Right cardiac atrium (tissue), 5 donors: ENCODE measurements around the gene TBC1D5. TPM values are rescaled to one million over a fixed set of nuclear protein-coding genes. Genes with fewer than 3 reads are reported as not detected.
A peak's percentile ranks its signal among the peaks of the same experiment; 100 is the strongest.

Source experiments
- ATAC-seq, 2 donors: fragments of 200-7000 bp; cut with Tn5 transposase; one replicate each; pipeline versions ENCODE4 v1.8.0 to v1.9.1; 2020; ENCODE audit warnings: moderate library complexity in 2 of 2, mild to moderate bottlenecking in 1 of 2
- DNase-seq, 3 donors: peaks; one replicate each; pipeline ENCODE4 v3.0.0-alpha.2; 2020
- H3K27ac ChIP-seq: one replicate; pipeline ENCODE4 v1.5.1; 2013; ENCODE audit warnings: mild to moderate bottlenecking, low read length, control low read depth, moderate library complexity
- H3K27me3 ChIP-seq: one replicate; pipeline ENCODE4 v1.6.1; 2013; ENCODE audit not compliant: control insufficient read depth, insufficient read depth
- H3K4me1 ChIP-seq: one replicate; pipeline ENCODE4 v1.6.1; 2013; ENCODE audit warnings: low read length; ENCODE audit not compliant: control insufficient read depth, insufficient read depth
- H3K4me3 ChIP-seq: one replicate; pipeline ENCODE4 v1.5.1; 2013; ENCODE audit warnings: low read length, control low read depth
- H3K9me3 ChIP-seq: one replicate; pipeline ENCODE4 v1.6.1; 2013; ENCODE audit warnings: low read length; ENCODE audit not compliant: control insufficient read depth
- WGBS: extraction: QIAGEN DNeasy Blood & Tissue Kit; methylation state at CpG from one replicate; pipeline ENCODE4 v1.1.7; 2013; 5-methylcytosine and 5-hydroxymethylcytosine counted together
- intact Hi-C, 4 donors: fragments of 100-400 bp; cut with DNase I; formaldehyde crosslinking; loops; one replicate each; pipeline versions ENCODE4 v1.11.0 to v1.14.0; 2022 to 2023
- polyA plus RNA-seq: library from polyadenylated mRNA; stranded (reverse); fragments of 200-250 nt; gene quantifications from one replicate; pipeline ENCODE4 v1.2.3, GENCODE V29; 2013
- total RNA-seq, 4 donors: library from RNA; stranded (reverse); fragmentation: NEBNext Ultra II Directional; extraction: Animal tissue kit (Norgen Biotek cat#: 25700); gene quantifications; one replicate each; pipeline ENCODE4 v1.2.1, GENCODE V29; 2021
- donor health status: healthy with polysubstance abuse.
- donor health status: DM: no; HTN: yes; CAD: no.
- donor health status: DM: no; HTN: no; CAD: no.
- donor health status: DM: no; HTN: yes; CAD: no; lungs with severe emphysema.
- donor health status: DM: yes; HTN: yes; CAD: no.

The TBC1D5 gene
- total and polyA plus RNA-seq, 5 donors = 9.0 to 44.3 (median 39.6) TPM

- intact Hi-C loops = no loop called here
- Histone ChIP-seq H3K27me3 (no peaks in the 10 kb centered on the region), H3K9me3 (no peaks in the 10 kb centered on the region), H3K4me3 (no peak overlapping the region), H3K4me1 (no peaks in the 10 kb centered on the region), H3K27ac (no peak overlapping the region)
- ATAC-seq = peak; percentile 44 to 45
- DNase-seq = peak in 2 of 3 donors; percentile 29 to 55
- WGBS = 63% methylated on average over 4 of the region's 4 CpGs
Measured at GRCh38 chr3:17423786-17424536, 318.5 kb downstream of the TBC1D5 start.

GRCh38 chr3:17422636-17423035 lies 319.8 kb downstream of the TBC1D5 start:
- Histone ChIP-seq H3K27me3 (no peaks in the 10 kb centered on the region), H3K27ac (no peak overlapping the region), H3K4me3 (no peak overlapping the region), H3K9me3 (no peaks in the 10 kb centered on the region), H3K4me1 (no peaks in the 10 kb centered on the region)
- DNase-seq = no peak
- 98% methylated on average over 2 of the region's 2 CpGs for WGBS
- no peak for ATAC-seq
- intact Hi-C loops = no loop called here

DNA sequence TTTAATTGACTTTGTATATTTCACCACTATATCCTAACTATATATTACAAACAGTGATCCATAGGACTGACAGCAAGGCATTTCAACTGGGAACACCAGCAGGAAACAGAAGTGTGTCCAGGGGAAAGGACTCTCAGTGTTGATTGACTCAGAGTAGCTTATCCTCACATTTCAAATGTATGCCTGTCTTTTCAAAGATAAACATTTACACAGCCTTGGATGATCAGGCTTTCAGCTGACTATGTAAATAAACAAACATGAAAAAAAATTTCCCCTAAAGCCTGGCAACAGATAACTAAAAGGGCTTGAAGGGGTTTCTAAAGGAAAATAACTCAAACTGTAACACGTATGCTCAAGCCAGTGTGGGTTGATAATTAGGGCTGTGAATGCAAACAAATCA lies 321.8 kb downstream of the TBC1D5 start:
- H3K27me3 ChIP-seq = no peaks in the 10 kb centered on the region
- ATAC-seq (no peak), DNase-seq (no peak)
- no peak overlapping the region for H3K27ac ChIP-seq
- WGBS = 92% methylated on average over 1 of the region's 1 CpG
- no peaks in the 10 kb centered on the region for H3K4me1 ChIP-seq
- no peaks in the 10 kb centered on the region for H3K9me3 ChIP-seq
- intact Hi-C loops = no loop called here
- no peak overlapping the region for H3K4me3 ChIP-seq

DNA sequence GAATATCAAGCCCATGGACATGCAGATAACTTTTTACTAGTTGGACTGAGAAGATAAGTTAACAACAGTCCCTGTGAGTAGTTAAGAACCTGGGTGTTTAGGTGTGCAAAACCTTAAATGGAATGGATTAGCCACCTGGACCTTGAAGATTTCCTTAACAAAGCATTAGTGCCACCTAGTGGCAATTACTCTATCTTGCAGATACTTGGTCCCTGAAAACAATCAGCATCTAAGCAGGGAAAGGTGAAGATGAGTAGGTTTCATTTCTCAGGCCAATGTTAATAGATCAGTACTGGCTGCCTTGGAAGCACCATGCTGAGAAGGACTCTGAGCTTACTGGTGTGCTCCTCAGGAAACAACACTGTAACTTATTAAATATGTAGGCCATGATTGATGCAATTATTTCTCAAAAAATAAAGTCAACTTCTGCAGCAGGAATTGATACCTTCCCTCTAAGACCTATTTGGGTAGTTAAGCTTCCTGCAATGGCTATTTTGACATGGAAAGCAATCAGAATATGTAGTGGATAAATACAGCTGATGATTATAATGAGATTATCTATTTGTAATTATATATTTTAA lies 329.4 kb downstream of the TBC1D5 start:
- DNase-seq = no peak
- no peak overlapping the region for H3K4me3 ChIP-seq
- H3K27me3 ChIP-seq = no peaks in the 10 kb centered on the region
- H3K9me3 ChIP-seq = no peaks in the 10 kb centered on the region
- peak in 1 of 2 donors; percentile 45 for ATAC-seq
- no peaks in the 10 kb centered on the region for H3K4me1 ChIP-seq
- intact Hi-C loops = loop anchor here in 3 of 4 donors (5.0 to 10.0 kb wide), 3 partner anchors 151 to 158 kb away; no protein-coding TSS in a partner anchor
- no peak overlapping the region for H3K27ac ChIP-seq

DNA sequence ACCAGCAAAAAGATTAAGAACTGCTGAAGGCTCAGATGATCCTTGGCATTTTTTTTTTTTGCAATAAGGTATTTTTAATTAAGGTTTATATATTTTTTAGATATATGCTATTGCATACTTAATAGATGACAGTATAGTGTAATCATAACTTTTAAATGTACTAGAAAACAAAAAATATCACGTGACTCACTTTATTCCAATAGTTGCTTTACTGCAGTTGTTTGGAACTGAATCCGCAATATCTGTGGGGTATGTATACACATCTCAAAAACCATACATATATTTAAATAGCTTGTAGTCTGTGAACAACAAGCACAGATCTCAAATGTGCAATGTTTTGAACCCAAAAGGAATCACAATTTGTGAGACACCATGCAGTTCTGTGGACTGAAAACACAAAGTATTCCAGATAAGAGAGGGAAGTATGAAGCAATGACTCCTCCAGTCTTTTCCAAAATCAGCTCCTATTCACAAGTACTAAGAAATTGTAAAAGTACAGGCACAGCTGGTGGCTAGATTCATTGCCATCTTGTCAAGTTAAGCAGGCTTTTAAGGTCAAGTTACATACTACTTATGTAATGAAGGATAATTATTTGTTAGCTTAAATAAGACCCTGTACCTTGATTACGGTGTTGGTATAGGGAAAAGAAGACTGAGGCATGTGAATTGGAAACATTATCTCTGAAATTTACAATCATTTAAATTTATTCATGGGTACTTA lies 331.1 kb downstream of the TBC1D5 start:
- WGBS = 90% methylated on average over 3 of the region's 3 CpGs
- no peaks in the 10 kb centered on the region for H3K4me1 ChIP-seq
- no peak overlapping the region for H3K27ac ChIP-seq
- no peaks in the 10 kb centered on the region for H3K9me3 ChIP-seq
- intact Hi-C loops = loop anchor here in 3 of 4 donors (5.0 to 10.0 kb wide), 3 partner anchors 149 to 157 kb away; no protein-coding TSS in a partner anchor
- H3K4me3 ChIP-seq = no peak overlapping the region
- DNase-seq = peak in 1 of 3 donors; percentile 26
- no peaks in the 10 kb centered on the region for H3K27me3 ChIP-seq
- peak in 1 of 2 donors; percentile 60 for ATAC-seq

- DNase-seq (no peak), ATAC-seq (no peak)
- no peaks in the 10 kb centered on the region for H3K4me1 ChIP-seq
- H3K9me3 ChIP-seq = no peaks in the 10 kb centered on the region
- H3K27me3 ChIP-seq = no peaks in the 10 kb centered on the region
- H3K4me3 ChIP-seq = no peak overlapping the region
- WGBS = 75% methylated on average over 2 of the region's 2 CpGs
- H3K27ac ChIP-seq = no peak overlapping the region
- intact Hi-C loops = no loop called here
Measured at GRCh38 chr3:17407576-17407975, 334.9 kb downstream of the TBC1D5 start.

- Histone ChIP-seq H3K27me3 (no peaks in the 10 kb centered on the region), H3K27ac (no peak overlapping the region), H3K4me1 (no peaks in the 10 kb centered on the region), H3K4me3 (no peak overlapping the region), H3K9me3 (no peaks in the 10 kb centered on the region)
- 96% methylated on average over 2 of the region's 2 CpGs for WGBS
- intact Hi-C loops = no loop called here
- DNase-seq (no peak), ATAC-seq (no peak)
Measured at GRCh38 chr3:17404548-17404947, 337.9 kb downstream of the TBC1D5 start.

DNA sequence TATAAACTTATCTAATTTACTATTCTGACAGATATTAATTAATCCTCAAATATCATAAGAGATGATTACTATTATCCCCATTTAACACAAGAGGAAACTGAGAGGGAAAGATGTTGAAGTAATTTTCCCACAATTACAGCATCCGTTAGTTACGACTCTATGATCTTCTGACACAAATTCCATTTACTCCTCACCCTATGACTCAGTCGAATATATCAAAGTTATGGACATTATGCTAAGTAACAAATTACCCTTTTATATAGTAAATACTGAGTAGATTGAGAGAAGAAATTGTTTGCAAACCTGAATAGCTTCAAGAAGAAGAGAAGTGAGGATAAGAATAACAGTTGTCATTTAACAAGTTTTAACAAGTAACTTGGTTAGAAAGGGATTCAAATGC lies 340.0 kb downstream of the TBC1D5 start:
- Histone ChIP-seq H3K9me3 (no peaks in the 10 kb centered on the region), H3K27me3 (no peaks in the 10 kb centered on the region), H3K27ac (no peak overlapping the region), H3K4me3 (no peak overlapping the region), H3K4me1 (no peaks in the 10 kb centered on the region)
- intact Hi-C loops = no loop called here
- ATAC-seq (no peak), DNase-seq (no peak)
- 94% methylated on average over 3 of the region's 3 CpGs for WGBS

DNA sequence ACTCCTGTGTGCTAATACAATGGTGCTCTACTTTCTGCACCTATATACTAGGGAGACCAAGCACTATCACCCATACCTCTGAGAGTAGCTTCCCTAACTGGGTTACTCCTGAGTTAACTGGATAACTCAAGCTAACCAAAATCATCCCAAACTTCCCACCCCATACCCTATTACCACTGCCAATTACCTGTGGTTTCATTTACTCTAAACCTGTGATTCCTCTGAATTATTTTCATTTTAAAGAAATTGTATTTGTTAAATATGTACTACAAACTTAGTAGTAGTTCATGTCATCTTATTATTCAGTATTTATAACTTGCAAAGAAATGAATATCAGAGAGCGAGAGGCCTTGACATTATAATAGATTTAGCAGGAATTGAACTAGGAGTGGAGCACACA lies 340.5 kb downstream of the TBC1D5 start:
- Histone ChIP-seq H3K4me3 (no peak overlapping the region), H3K9me3 (no peaks in the 10 kb centered on the region), H3K27me3 (no peaks in the 10 kb centered on the region), H3K4me1 (no peaks in the 10 kb centered on the region), H3K27ac (no peak overlapping the region)
- DNase-seq (no peak), ATAC-seq (peak; percentile 51 to 76)
- 100% methylated on average over 1 of the region's 1 CpG for WGBS
- intact Hi-C loops = no loop called here

DNA sequence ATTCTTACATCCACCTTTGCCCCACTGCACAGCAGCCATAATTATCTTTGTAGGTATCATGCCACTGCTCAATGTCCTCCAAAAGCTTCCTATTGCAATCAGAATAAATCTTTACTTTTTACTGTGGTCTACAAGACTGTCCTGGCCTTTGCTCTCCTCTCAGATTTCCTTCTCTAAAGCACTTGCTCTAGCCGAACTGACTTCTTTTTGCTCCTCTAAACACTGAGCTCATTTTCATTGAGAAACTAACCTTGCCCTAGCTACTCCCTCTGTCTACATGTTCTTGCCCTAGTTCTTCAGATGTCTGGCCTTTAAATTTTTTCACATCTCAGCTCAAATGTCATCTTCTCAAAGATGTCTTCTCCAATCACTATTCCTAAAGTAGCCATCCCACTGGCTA lies 342.8 kb downstream of the TBC1D5 start:
- DNase-seq (no peak), ATAC-seq (no peak)
- Histone ChIP-seq H3K4me3 (no peak overlapping the region), H3K9me3 (no peaks in the 10 kb centered on the region), H3K27me3 (no peaks in the 10 kb centered on the region), H3K27ac (no peak overlapping the region), H3K4me1 (no peaks in the 10 kb centered on the region)
- intact Hi-C loops = no loop called here
- WGBS = 91% methylated on average over 1 of the region's 1 CpG

DNA sequence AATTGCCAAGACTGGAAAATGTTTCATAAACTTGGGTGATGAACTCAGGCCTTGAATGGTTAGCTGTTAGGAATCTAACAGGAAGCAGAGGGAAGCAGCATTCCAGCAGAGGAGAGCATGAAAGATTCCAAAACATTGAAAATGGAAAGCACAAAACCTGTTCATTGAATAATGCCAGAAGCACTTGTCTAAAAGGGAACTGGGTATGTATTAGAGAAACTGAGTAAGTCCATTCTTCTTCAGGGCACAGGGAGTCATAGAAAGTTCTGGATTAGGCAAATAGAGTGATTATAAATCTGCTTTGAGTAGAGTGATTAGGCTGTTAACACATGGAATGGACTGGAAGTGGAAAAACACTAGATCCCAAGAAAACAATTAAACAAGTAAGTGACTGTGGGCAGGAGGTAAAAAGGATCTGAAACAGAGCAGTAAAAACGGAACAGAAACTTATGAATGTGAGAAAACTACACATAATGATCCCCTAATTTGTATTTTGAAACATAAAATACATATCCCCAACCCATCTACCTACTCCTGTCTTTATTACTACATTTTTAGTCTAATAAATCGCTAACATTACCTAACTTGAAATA lies 343.4 kb downstream of the TBC1D5 start:
- DNase-seq (no peak), ATAC-seq (no peak)
- WGBS = 86% methylated on average over 2 of the region's 2 CpGs
- H3K9me3 ChIP-seq = no peaks in the 10 kb centered on the region
- H3K4me1 ChIP-seq = no peaks in the 10 kb centered on the region
- intact Hi-C loops = no loop called here
- H3K4me3 ChIP-seq = no peak overlapping the region
- H3K27ac ChIP-seq = no peak overlapping the region
- no peaks in the 10 kb centered on the region for H3K27me3 ChIP-seq
